Fibroblast of villous mesenchyme (primary cell): Measurements from ENCODE around the gene DNAI2. TPM values are rescaled to one million over a fixed set of nuclear protein-coding genes. Genes with fewer than 3 reads are reported as not detected.

Experiments
- DNase-seq: peaks from one replicate; pipeline ENCODE4 v3.0.0-alpha.2; 2010; ENCODE audit warnings: low read depth
- H3K4me3 ChIP-seq: 2 replicates; pipeline ENCODE4 v1.5.1; 2011; ENCODE audit warnings: low read depth, mild to moderate bottlenecking, low read length
- total RNA-seq: library from RNA; depleted of rRNA; stranded (reverse); fragments of >200 nt; gene quantifications from 2 replicates; pipeline ENCODE4 v1.2.3, GENCODE V29; 2012
- TF ChIP-seq, protein P1 (sequence below): IDR thresholded peaks from 2 replicates; pipeline ENCODE4 v1.5.1; 2012; ENCODE audit warnings: low read depth, mild to moderate bottlenecking, low read length; ENCODE audit not compliant: insufficient read depth

DNAI2 gene
- total RNA-seq, 1 donor: not detected

DNA sequence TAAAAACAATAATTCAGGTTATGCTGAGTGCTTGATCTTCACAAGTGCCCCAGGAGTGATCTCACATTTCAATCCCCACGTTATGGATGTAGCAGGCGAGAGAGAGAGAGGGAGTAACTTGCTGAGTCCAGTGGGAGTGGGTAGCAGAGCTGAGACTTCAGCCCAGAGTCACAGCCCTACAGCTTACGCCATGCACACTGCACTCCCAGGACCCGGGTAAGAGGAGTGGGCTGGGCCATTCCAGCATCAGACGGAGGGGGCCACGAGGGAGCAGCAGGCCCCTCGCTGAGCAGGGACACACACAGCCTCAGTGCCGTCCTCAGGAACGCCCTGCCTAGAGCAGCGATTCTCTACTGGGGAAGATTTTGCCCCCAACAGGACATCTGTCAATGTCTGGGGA is 42.2 kb downstream of the DNAI2 start:
- no peak for DNase-seq
- H3K4me3 ChIP-seq: no peak overlapping the region
- TF ChIP-seq, protein P1, sequence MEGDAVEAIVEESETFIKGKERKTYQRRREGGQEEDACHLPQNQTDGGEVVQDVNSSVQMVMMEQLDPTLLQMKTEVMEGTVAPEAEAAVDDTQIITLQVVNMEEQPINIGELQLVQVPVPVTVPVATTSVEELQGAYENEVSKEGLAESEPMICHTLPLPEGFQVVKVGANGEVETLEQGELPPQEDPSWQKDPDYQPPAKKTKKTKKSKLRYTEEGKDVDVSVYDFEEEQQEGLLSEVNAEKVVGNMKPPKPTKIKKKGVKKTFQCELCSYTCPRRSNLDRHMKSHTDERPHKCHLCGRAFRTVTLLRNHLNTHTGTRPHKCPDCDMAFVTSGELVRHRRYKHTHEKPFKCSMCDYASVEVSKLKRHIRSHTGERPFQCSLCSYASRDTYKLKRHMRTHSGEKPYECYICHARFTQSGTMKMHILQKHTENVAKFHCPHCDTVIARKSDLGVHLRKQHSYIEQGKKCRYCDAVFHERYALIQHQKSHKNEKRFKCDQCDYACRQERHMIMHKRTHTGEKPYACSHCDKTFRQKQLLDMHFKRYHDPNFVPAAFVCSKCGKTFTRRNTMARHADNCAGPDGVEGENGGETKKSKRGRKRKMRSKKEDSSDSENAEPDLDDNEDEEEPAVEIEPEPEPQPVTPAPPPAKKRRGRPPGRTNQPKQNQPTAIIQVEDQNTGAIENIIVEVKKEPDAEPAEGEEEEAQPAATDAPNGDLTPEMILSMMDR: no peak

DNA sequence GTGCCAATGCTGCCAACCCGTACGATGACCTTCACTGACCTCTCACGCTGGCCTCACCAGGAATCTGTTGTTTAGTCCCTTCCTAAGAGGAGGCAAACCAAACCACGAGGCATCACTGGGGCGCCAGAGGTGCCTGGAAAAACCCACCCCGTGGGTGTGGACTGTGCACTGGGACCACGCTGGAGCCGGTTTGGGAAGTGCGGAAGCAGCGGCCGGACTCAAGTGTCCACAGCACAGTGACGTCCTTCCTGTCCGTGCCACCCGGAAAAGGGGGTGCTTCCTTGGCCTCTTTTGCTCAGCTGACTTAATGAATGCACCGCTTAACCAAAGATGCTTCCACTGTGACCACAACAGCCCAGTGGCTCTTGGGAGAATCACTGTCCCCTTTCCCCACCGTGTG is 43.0 kb downstream of the DNAI2 start:
- DNase-seq: no peak
- no peak overlapping the region for H3K4me3 ChIP-seq
- TF ChIP-seq, protein P1: no peak

DNA sequence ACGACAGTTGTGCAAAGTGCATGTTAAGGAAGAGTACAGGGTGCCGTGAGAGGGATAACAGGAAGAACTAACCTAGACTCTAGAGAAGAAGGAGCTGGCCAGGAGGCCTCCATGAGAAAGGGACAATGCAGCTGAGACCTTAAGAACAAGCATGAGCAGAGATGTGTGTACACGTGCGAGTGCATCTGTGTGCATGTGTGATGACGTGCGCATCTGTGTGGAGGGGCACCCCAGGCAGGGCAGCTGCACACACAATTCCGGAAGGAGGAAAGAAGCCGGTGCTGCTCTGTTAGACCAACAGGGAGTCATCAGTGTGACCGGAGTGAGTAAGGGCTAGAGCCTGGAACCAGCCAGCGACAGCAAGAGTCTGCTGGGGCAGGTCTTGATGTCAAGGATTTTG is 44.4 kb downstream of the DNAI2 start:
- TF ChIP-seq, protein P1: no peak
- DNase-seq: no peak

DNA sequence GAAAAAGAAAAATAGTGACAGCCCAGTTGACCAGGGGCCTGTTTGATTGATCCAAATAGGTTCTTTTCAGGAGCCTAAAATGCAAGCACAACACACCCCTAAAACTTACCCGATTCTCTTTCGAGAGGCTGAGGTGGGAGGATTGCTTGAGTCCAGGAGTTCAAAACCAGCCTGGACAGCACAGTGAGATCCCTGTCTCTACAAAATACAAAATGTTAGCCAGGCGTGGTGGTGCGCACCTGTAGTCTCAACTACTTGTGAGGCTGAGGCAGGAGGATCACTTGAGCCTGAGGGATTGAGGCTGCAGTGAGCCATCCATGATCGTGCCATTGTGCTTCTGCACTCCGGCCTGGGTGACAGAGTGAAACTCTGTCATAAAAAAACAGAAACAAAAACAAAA is 50.5 kb downstream of the DNAI2 start:
- TF ChIP-seq, protein P1: no peak
- no peak for DNase-seq

More for the DNA sequence above, 44.4 kb downstream of the DNAI2 start:
- H3K4me3 ChIP-seq: no peak overlapping the region

DNA sequence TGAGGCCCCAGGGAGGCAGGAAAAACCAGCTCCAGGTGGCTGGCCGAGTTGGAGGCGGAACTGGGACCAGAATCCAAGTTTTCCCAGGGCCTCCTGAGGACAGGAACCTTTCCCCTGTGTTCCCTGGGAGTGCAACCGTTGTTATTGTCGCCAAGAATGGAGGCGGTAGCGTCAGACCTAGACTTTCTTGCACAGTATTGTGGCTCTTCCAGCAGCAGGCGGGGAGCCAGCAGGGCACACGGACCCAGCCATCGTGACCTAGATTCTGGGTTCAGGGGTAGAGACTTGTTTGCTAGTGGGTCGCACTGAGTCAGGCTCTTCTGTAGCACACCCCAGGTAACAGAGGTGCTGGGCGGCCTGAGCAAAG is 51.3 kb downstream of the DNAI2 start:
- no peak for DNase-seq
- TF ChIP-seq, protein P1: no peak
- no peak overlapping the region for H3K4me3 ChIP-seq

More for the DNA sequence above, 50.5 kb downstream of the DNAI2 start:
- no peak overlapping the region for H3K4me3 ChIP-seq

DNA sequence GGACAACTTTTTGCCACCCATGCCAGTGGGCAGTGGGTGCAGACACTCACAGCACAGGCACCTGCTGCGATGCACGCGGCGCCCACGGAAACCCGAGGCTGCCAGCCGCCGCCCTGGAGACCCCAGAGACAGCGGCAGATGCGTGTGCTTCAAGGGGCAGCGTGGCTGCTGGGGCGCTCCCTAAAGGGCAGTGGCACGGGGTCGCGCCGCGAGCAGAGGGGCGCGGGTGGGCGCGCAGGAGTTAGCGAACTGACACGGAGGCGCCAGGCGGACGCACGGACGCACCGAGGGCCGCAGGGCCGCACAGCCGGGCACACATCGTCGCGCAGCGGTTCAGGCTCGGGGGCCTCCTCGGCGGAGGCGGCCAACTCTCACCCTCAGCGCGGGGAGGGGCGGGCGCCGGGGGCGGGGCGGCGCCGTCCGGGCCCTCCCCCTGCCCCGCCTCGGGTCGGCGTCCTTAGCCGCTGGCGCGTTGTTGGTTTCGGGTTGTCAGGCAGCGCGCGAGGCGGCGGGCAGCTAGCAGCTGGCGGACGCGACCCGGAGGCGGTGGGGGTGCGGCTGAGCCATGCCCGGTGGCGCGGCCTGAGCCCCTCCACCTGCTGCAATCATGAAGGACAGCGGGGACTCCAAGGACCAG is 51.8 kb downstream of the DNAI2 start, which contains the start of gene KIF19:
Gene KIF19, plus strand, starts transcription at position 484 of the 637 bp plus-strand sequence. Its CDS starts 124 bp downstream, at position 608.
- peak within 1 kb of the TSS; percentile 15 for H3K4me3 ChIP-seq
- TF ChIP-seq, protein P1: no peak
- DNase-seq: no peak

DNA sequence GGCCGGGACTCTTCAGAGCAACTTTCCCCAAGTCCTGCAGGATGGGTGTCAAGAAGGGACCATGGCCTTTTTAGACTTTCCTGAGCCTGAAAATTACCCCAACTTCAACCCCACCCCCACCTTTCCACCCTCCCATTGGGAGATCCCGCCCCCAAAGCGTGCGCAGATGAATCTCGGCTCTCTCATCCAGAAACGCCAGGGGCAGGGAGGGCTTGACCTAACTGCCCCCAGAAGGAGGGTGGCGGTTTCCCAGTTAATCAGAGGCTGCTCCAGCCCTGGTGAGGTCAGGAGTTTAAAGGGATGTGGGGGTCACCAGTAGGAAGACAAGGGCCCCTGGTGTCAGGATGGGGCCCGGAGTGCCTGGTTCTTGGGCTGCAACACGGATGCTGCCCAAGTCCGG is 52.5 kb downstream of the DNAI2 start:
- no peak for DNase-seq
- TF ChIP-seq, protein P1: no peak
- no peak overlapping the region for H3K4me3 ChIP-seq
